HT1080 (cell line): ENCODE data around the gene LILRB1. TPM values are rescaled to one million over a fixed set of nuclear protein-coding genes. Genes with fewer than 3 reads are reported as not detected.
"Not testable (repeated sequence)": the region's sequence is repeated elsewhere in the genome, so short reads cannot be mapped to it uniquely, and the experiment has no call there.

ENCODE experiments used
- DNase-seq: peaks from one replicate; pipeline ENCODE4 v3.0.0-alpha.2; 2015; ENCODE audit warnings: low read depth
- total RNA-seq: library from RNA; depleted of rRNA; stranded (reverse); fragments of >200 nt; shearing (Covaris generic); gene quantifications from 2 replicates; pipeline ENCODE4 v1.2.3, GENCODE V29; 2014

Gene LILRB1
- total RNA-seq, 1 experiment from 2014 or later = not detected

DNA sequence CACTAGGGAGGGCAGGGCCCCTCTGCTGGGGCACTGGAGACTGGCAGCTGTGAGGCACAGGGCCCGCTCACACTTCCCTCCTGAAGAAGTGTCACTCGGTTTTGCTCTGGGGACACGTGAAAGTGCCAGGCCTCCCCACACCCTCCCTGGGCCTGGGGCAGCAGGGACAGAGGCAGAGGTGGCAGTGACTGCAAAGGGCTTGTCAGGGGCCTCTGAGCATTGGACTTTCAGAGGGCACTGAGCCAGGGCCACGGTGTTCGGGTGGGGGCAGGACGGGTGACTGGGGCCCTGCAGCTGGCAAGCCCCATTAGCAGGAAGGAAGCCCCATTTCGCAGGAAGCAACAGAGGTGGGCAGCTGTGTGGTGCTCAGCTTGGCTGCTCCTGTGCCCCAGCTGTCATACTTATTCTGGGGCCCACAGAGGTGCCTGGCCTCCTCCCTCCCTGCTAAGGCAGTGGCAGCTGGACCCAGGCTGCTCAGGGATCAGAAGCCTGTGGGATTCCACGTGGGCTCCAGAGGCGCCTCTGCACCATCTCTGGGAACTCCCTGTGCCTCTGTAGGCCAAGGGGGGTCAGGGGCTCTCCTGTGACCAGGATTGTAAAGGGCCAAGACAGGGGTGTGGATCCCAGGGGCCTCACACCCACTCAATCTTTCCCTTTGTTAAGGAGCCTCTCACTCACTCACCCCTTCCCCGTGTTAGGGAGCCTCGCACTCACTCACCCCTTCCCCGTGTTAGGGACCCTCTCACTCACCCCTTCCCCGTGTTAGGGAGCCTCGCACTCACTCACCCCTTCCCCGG, 5.2 kb upstream of the LILRB1 start:
- DNase-seq = not testable (repeated sequence)

DNA sequence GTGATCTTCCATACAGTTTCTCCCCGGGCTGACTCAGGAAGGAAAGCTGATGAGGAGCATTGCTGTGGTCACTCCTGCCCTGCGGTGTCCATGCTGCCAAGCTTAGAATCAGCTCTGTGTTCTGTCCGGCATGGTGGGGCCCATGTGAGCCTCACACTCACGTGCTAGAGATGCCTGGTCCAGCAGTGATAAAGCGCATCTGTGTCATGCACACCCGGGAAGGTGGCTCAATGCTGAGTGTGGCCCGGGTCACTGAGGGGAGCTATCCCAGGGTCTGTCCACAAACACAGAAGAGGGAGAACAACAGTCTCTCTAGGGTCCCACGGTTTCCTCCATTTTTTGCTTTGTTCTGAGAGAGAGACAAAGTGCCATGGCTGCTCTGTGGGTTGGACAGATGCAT, 3.5 kb upstream of the LILRB1 start:
- no peak for DNase-seq

DNA sequence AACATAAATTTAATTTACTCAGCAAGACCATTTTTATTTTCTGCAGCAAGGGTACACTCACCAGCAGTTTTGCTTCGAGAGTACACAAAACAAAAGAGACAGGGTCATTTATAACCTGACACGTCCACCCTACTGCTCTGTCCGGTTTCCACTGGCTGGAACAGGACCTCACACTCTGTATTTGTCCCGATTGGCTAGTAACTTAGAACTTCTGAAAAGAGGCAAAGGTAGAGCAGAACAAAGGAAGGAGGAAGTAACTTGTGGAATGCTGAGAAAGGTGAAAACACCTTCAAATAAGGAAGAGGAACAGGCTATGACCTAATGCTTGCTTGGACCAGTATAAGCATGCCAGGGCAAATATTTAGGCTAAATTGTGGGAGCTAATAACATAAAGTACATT, 2.4 kb upstream of the LILRB1 start:
- DNase-seq = not testable (repeated sequence)

DNA sequence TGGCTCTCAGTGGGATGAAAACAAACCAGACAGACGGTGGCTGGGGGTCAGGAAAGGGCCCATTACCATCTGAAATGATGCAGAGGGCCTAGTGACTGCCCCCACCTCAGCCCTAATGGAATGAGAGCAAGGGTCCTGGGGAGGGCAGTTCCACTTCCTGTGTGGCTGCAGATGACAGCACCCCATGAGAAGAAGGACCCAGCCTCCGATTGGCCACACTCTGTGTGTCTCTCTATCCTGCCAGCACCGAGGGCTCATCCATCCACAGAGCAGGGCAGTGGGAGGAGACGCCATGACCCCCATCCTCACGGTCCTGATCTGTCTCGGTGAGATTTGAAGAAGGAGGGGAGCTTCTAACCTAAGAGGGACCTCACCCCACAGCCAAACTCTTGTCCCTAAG, 498 bp downstream of the LILRB1 start:
- no peak for DNase-seq

DNA sequence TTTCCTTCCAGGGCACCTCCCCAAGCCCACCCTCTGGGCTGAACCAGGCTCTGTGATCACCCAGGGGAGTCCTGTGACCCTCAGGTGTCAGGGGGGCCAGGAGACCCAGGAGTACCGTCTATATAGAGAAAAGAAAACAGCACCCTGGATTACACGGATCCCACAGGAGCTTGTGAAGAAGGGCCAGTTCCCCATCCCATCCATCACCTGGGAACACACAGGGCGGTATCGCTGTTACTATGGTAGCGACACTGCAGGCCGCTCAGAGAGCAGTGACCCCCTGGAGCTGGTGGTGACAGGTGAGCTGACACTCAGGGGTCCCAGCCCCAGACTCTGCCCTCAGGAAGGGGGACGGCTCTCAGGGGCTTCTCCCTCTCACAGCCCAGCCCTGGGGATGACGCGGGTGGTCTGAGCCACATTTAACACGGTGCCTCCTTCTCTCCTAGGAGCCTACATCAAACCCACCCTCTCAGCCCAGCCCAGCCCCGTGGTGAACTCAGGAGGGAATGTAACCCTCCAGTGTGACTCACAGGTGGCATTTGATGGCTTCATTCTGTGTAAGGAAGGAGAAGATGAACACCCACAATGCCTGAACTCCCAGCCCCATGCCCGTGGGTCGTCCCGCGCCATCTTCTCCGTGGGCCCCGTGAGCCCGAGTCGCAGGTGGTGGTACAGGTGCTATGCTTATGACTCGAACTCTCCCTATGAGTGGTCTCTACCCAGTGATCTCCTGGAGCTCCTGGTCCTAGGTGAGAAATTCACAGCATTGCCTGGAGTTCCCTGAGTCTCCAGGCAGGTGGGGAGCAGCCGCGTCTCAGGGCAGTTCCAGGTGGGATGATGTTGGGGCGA, 1.4 kb downstream of the LILRB1 start:
- DNase-seq = not testable (repeated sequence)

DNA sequence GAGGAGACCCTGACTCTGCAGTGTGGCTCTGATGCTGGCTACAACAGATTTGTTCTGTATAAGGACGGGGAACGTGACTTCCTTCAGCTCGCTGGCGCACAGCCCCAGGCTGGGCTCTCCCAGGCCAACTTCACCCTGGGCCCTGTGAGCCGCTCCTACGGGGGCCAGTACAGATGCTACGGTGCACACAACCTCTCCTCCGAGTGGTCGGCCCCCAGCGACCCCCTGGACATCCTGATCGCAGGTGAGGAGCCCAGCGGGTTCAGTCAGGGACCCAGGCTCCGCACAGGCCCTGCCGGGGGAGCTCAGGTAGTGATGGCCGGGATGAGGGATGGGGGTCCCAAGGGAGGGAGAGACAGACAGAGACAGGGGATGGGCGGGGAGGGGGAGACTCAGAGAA, 2.2 kb downstream of the LILRB1 start:
- DNase-seq = not testable (repeated sequence)

DNA sequence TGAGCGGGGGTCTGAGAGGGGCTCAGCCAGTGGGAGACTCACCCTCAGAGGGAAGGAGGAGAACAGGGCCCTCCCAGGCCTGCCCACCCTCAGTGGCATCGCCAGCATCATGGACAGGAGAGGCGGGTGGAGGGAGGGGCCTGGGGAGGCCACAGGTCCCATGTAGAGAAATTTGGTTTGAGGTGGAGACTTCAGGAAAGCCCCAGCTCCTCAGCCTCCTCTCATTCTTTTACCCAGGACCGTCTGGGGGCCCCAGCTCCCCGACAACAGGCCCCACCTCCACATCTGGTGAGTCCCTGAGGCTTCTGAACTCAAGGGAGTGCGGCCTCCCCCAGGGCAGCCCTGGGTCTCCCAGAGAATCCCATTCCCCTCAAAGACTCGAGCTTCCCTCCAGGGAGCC, 3.1 kb downstream of the LILRB1 start:
- DNase-seq = no peak

DNA sequence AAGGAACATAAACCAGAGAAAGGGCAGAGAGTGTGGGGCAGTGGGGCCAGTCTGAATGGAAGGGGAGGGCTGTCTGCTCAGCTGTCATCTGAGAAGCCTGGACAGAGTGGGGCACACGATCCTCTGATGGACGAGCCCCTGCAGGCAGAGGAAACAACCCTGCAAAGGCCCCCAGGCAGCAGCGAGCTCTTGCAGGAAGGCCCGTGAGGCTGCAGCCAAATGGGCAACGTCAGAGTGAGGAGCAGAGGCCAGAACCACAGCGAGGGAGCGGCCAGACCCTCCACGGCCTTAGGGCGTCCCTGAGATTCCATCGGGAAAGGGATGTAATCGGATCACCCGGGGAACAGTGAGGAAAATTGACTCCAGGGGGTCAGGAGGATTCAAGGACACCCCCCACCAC, 5.8 kb downstream of the LILRB1 start:
- not testable (repeated sequence) for DNase-seq

DNA sequence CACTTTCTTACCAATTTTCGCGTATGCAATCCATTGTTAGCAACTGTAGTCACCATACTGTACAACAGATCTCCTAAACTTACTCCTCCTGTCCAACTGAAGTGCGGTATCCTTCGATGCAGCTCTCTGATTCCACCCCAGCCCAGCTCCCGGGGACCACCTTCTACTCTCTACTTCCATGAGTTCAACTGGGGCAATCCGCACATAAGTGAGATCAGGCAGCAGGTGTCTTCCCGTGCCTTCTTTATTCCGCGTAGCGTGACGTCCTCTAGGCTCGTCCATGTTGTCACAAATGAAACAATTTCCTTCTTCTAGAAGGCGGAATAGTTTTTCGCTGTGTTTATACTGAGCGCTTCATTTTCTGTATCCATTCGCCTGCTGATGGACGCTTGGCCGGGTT, 8.4 kb downstream of the LILRB1 start:
- DNase-seq = no peak

DNA sequence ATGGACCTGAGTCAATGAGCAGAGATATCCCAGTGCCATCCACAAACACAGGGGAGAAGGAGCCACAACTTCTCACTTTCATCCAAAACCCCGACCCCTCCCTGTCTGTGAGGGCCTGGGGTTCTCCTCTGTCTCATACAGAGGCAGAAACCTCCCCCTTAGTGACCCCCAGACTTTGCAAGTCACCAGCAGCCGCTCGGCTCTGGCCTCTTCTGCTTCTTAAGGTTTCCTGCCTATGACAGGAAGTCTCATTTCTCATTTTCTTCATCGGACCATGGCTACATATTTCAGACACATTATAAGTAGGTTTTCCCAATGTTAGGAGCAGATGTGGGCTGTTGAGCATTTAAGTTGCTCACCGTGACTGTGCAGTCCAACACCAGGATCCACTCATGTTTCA, 12.7 kb downstream of the LILRB1 start:
- not testable (repeated sequence) for DNase-seq

DNA sequence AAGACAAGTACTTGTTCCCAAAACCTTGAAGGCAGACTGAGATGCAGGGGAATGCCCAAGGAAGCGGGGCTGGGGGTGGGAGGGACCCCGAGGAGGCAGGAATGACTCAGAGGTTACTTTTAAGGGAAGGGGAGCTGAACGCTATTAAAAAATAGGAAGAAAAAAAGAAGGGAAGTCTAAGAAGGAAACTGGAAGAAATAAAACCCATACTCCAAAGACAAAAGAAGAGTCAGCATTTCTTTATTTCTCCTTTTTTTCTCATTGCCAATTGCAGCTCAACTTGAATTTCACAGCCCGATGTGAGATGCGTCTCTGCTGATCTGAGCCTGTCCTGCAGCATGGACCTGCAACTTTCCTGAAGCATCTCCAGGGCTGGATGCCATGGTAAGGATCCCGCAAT, 13.3 kb downstream of the LILRB1 start:
- not testable (repeated sequence) for DNase-seq

DNA sequence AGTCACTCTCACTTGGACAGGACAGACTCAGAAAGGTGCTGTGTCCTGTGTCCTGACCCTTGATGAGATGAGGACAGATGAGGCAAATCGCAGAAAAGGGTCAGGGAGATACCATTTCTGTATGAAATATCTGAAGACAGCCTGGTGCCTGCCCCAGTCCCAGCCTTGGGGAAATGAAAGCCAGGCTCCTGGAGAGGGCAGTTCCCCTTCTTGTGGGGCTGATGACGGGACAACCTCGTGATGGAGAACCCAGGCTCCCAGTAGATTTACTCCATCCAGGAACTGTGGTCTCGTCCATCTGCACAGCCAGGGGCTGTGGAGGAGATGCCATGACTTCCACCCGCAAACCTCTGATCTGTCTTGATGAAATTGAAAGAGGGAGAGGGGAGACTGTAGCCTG, 13.8 kb downstream of the LILRB1 start:
- DNase-seq = no peak

DNA sequence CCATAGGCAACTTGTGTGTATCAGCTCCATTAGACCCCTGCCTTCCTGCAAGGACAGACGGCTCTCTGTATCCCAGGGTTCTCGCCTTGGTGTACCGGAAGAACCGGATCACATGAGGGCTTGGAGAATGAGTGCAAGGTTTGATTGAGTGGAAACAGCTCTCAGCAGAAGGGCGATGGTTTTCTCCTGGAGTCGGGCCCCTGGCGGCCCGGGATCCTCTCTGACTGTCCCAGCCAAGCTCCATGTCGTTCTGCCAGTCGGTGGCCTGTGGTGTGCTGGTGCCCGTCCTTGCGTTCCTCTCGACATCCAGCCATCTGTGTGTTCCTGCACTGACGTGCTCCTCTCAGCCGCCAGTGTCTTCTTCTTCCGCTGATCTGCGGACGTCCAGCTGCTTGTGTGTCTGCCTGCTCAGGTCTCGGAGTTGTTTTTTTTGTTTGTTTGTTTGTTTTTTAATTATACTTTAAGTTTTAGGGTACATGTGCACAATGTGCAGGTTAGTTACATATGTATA, 16.1 kb downstream of the LILRB1 start:
- DNase-seq = no peak

DNA sequence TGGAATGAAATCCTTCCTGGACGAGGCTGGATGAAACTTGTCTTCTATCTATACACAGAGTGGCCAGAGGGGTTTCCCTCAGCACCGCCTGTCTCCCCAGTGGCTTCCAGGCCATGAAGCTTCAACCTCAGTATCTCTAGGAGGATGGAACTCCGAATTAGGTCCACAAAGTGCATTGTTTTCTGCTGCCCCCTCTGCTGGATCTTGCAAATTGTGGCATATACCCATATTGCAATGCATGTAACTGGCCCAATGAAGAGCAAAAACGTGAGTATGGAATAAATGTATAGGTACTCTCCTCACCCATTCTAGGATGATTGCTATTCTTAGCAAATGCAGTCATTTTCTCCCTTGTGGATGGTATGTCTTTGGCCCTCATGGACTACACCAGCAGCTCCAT, 17.8 kb downstream of the LILRB1 start:
- DNase-seq = no peak

DNA sequence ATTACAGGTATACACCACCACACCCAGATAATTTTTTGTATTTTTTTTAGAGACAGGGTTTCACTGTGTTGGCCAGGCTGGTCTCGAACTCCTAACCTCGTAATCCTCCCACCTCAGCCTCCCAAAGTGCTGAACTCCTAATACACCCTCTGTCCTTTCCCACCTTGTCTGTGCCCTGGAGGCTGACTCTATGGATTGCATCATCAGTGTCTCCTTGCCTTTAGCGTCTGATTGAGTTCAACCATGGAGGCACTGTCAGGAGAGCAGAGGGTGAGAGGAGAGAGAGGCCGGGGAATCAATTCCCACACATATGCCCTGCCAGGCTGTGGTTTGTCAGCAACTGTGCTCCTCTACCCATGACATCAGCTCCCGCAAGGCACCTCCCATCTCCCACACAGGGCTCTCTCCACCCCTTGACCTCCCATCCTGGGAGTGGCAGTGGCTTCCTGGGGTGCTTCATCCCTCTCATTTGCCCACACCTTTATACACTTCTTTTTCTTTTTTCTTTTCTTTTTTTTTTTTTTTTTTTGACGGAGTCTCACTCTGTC, 19.9 kb downstream of the LILRB1 start:
- no peak for DNase-seq

DNA sequence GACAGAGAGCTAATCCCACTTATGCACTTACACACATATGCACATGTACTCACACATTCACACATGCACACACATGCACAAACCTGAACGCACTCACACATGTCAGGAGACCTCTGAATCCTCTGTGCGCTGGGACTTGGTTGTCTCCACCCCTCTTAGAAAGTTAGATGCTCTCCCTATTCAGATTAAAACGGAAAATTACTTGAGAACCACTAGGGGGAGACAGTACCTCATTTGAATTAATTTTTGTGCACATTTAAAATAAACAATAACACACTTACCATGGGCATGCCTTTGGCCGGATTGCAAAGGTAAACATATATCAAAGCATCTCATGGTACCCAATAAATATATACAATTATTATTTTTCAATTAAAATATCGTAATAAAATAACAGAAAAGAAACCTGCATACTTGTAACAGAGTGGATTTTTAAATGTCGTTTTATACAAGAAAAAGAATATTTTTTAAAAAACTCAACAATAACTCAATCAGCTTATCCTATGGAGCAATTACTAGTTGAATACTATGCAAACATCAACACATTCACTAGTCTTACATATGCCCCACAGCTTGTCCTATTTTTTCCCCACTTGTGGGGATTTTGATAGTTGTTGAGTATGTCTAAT, 23.0 kb downstream of the LILRB1 start:
- DNase-seq = no peak

DNA sequence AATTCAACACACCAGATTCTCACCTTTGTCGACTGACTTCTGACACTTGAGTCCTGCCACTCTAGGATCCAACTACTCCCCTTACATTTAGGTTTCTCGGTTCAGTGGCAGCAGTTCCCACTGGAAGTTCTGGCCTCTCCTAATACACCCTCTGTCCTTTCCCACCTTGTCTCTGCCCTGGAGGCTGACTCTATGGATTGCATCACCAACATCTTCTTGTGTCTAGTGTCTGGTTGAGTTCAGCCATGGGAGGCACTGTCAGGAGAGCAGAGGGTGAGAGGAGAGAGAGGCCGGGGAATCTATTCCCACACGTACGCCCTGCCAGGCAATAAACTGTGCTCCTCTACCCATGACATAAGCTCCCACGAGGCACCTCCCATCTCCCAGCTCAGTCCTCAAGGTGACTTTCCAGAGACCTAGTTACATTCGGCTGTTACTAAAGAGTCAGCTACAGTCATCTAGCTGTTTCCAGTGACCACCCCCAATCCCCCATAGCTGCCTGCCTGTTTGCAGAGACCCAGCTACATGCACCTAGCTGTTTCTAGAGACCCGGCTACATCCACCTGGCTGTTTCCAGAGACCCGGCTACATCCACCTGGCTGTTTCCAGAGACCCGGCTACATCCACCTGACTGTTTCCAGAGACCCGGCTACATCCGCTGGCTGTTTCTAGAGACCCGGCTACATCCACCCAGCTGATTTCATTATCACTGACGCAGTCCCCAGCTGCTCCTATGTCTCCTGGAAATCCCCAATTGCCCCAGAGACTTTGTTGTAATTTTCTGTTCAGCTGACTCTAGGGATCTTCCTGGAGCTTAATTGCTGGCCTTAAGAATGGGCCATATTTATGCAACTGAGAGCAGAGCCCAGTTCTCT, 24.4 kb downstream of the LILRB1 start:
- no peak for DNase-seq

DNA sequence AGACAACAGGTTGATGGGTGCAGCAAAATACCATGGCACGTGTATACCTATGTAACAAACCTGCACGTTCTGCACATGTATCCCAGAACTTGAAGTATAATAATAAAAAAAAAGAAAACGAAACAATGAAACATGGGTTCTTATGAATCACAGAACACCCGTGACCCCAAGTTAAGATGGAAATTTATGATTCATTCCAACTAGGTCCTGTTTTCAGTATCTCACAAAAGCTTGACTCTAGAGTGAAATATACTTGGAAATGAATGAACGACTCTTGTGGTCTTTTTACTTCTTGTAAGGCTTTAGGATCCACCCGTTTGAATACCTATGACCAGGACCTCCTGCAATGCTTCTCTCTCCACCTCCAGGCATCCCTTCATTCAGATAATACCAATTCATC, 29.0 kb downstream of the LILRB1 start:
- DNase-seq = no peak

DNA sequence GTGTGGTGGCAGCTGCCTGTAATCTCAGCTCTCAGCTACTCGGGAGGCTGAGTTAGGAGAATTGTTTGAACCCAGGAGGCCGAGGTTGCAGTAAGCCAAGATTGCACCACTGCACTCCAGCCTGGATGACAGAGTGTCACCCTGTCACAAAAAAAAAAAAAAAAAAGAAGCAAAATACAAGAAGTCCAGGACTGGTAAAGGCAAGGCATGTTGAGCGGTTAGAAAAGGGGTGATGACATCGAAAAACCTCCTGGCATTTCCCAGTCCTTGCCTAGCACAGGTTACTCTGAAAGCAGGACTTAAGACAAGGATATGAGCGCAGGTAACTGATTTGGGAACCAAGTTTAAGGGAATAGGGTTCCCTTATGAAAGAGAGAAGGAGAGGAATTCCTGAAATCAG, 30.0 kb downstream of the LILRB1 start:
- DNase-seq = no peak

DNA sequence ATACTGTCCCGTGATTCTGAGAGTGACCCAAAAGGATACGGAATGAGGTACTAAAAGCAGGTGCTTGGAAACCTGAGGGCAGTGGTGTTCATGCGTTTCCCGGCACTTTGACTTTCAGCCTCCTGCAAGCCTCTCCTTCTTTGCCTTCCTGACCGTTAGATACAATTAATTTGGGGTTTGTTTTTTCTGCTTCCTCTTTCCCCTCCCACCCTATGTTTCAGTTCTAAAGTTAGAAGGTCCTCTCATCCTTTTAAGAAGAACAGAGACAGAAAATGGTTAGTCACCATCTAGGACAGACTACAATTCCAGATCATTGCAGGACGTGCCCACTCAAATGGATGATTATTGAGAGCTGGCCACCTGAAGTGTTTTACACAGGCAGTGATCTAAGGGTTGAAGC, 30.7 kb downstream of the LILRB1 start:
- no peak for DNase-seq
